ENCODE results near the gene CDC34. TPM values are rescaled to one million over a fixed set of nuclear protein-coding genes. Genes with fewer than 3 reads are reported as not detected.

CDC34 gene
- total RNA-seq, 1 donor from 2014 or later, result 126 TPM

- Mint-ChIP-seq H3K4me1 (ENCODE audit: unreplicated experiment) (peaks cover 27% of the 10 kb centered on the region), H3K9me3 (ENCODE audit: unreplicated experiment) (no peaks in the 10 kb centered on the region), H3K27me3 (ENCODE audit: unreplicated experiment) (peaks cover 19% of the 10 kb centered on the region), H3K36me3 (ENCODE audit: low read depth, unreplicated experiment) (peaks cover 10% of the 10 kb centered on the region), H3K27ac (ENCODE audit: unreplicated experiment) (peak overlapping the region; percentile 99), H3K4me3 (ENCODE audit: unreplicated experiment) (peak overlapping the region; percentile 95)
- TF ChIP-seq, protein P1, sequence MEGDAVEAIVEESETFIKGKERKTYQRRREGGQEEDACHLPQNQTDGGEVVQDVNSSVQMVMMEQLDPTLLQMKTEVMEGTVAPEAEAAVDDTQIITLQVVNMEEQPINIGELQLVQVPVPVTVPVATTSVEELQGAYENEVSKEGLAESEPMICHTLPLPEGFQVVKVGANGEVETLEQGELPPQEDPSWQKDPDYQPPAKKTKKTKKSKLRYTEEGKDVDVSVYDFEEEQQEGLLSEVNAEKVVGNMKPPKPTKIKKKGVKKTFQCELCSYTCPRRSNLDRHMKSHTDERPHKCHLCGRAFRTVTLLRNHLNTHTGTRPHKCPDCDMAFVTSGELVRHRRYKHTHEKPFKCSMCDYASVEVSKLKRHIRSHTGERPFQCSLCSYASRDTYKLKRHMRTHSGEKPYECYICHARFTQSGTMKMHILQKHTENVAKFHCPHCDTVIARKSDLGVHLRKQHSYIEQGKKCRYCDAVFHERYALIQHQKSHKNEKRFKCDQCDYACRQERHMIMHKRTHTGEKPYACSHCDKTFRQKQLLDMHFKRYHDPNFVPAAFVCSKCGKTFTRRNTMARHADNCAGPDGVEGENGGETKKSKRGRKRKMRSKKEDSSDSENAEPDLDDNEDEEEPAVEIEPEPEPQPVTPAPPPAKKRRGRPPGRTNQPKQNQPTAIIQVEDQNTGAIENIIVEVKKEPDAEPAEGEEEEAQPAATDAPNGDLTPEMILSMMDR (IDR thresholded peaks at IDR 0.05; ENCODE audit: unreplicated experiment), result peak; percentile 88
- peak; percentile 90 for DNase-seq (ENCODE audit: low spot score)
Observed at GRCh38 chr19:506404-507285, 24.9 kb upstream of the CDC34 start.

DNA sequence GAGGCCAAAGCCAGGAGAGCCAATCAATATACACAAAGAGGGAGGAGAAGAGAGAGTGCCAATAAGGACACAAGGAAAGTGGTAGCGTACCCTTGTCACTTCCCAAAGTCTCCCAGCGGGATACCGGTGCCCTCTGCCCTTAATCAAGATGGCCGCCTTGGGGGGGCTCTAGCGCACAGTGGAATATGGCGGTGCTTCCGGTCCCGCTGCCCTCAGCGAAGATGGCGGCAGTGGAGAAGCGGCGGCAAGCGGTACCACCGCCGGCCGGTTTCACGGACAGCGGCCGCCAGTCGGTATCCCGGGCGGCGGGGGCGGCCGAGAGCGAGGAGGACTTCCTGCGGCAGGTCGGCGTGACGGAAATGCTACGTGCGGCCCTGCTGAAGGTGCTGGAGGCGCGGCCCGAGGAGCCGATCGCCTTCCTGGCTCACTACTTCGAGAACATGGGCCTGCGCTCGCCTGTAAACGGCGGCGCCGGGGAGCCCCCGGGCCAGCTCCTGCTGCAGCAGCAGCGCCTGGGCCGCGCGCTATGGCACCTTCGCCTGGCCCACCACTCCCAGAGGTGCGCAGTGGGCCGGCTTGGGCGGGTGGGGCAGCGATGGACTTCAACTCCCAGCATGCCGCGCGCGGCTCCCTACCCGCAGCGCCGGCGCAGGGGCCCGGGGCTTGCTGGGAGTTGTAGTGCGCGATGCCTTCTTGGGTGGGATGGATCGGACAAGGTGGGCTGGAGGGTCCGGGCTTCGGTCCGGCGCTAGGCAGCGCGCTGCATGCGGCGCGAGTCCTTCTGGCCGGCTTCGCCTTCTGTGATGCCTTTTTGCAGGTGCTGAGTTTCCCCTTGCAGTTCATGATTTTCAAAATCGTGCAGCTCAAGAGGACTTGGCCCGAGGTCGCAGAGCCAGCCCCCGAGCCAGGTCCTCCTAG lies 24.0 kb upstream of the CDC34 start, which contains the start of gene TPGS1:
TSS of gene TPGS1 (plus strand) at position 212 of the 918 bp plus-strand sequence. CDS start at position 222, 10 bp downstream.
- peak within 1 kb of the TSS; percentile 99 for H3K27ac Mint-ChIP-seq (ENCODE audit: unreplicated experiment)
- H3K4me1 Mint-ChIP-seq (ENCODE audit: unreplicated experiment), result peaks cover 24% of the 10 kb centered on the region
- TF ChIP-seq, protein P1 (IDR thresholded peaks at IDR 0.05; ENCODE audit: unreplicated experiment), result peak; percentile 10
- peak within 1 kb of the TSS; percentile 95 for H3K4me3 Mint-ChIP-seq (ENCODE audit: unreplicated experiment)
- H3K27me3 Mint-ChIP-seq (ENCODE audit: unreplicated experiment), result peaks cover 17% of the 10 kb centered on the region
- H3K9me3 Mint-ChIP-seq (ENCODE audit: unreplicated experiment), result no peaks in the 10 kb centered on the region
- peak; percentile 90 for DNase-seq (ENCODE audit: low spot score)
- H3K36me3 Mint-ChIP-seq (ENCODE audit: low read depth, unreplicated experiment), result peaks cover 8% of the 10 kb centered on the region

DNA sequence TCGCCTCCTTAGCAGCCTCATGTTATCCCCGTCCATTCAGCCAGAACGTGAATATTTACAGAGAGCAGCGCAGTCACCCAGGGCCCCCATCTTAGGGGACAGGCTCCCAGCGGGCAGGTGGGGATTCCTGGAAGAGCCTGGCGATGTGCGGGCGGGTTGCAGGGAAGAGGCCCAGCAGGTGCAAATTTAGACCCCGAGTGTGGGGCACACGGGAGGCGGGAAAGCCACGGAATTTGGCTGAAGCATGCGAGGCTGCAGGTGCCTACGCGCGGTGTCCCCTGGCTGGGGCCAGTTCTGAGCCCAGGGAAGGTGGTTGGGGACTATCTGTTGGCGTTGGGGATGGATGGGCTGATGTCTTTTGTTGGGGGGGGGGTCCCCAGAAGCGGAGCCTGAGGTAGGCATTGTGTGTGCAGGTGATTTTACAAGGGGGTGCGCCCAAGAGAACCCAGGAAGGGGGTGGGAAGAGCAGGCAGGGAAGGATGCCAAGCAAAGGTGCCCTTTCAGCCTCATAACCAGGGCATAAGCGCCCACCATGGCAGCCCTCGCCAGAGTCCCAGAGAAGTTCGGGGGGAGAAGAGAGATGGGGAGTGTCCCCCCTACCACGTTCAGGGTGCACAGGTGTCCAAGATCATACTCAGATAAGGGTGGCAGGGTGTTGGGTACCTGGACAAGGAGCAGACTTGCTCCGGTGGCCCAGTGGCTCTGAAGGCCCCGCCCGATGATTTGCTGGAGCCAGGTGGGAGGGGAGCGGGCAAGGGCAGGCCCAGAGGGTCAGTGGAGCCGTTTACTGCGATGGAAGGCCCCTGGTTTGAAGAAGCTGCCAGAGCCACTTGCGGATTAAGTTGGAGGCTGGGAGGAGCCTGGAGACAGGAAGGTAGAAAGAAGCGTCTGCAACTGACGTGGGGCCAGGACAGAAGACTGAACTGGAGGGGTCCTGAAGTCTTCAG lies 23.1 kb upstream of the CDC34 start:
- no peak for DNase-seq (ENCODE audit: low spot score)
- peaks cover 15% of the 10 kb centered on the region for H3K27me3 Mint-ChIP-seq (ENCODE audit: unreplicated experiment)
- TF ChIP-seq, protein P1 (IDR thresholded peaks at IDR 0.05; ENCODE audit: unreplicated experiment), result no peak
- H3K4me3 Mint-ChIP-seq (ENCODE audit: unreplicated experiment), result peak overlapping the region; percentile 91
- peaks cover 23% of the 10 kb centered on the region for H3K4me1 Mint-ChIP-seq (ENCODE audit: unreplicated experiment)
- no peaks in the 10 kb centered on the region for H3K9me3 Mint-ChIP-seq (ENCODE audit: unreplicated experiment)
- H3K36me3 Mint-ChIP-seq (ENCODE audit: low read depth, unreplicated experiment), result peaks cover 9% of the 10 kb centered on the region
- peak overlapping the region; percentile 67 for H3K27ac Mint-ChIP-seq (ENCODE audit: unreplicated experiment)

DNA sequence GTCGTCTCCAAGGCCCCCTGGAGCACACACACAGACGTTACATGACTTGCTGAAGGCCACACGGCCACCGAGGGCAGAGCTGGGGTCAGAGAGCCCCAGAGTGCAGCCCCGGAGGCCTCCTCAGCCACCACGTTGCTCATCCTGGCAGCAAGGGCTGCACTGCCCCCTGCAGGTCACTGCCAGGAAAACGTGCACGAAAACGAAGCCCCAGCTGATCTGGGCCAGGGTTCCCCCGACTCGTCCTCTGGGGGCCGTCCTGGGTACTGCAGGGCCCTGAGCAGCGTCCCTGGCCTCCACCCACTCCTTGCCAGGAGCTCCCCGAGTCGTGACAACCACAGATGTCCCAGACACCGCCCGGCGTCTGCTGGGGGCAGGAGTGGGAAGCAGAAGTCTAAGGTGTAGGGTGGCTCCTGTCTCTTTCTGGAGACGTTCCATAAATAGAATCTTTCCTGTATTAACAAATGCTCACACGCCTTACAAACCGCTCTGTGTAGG lies 20.9 kb upstream of the CDC34 start:
- DNase-seq (ENCODE audit: low spot score), result peak; percentile 96
- Mint-ChIP-seq H3K36me3 (ENCODE audit: low read depth, unreplicated experiment) (peaks cover 19% of the 10 kb centered on the region), H3K27me3 (ENCODE audit: unreplicated experiment) (peaks cover 20% of the 10 kb centered on the region), H3K27ac (ENCODE audit: unreplicated experiment) (no peak overlapping the region), H3K4me1 (ENCODE audit: unreplicated experiment) (peaks cover 19% of the 10 kb centered on the region), H3K4me3 (ENCODE audit: unreplicated experiment) (no peak overlapping the region), H3K9me3 (ENCODE audit: unreplicated experiment) (no peaks in the 10 kb centered on the region)
- TF ChIP-seq, protein P1 (IDR thresholded peaks at IDR 0.05; ENCODE audit: unreplicated experiment), result peak; percentile 100
